CD4-positive, alpha-beta T cell (primary cell): Measurements from ENCODE around the gene SPC24. TPM values are rescaled to one million over a fixed set of nuclear protein-coding genes. Genes with fewer than 3 reads are reported as not detected.
"Not testable (repeated sequence)": the region's sequence is repeated elsewhere in the genome, so short reads cannot be mapped to it uniquely, and the experiment has no call there.

Source experiments
- ATAC-seq: fragments of 200-7000 bp; cut with Tn5 transposase; one replicate; pipeline ENCODE4 v1.10.0; 2022; ENCODE audit warnings: mild to moderate bottlenecking; ENCODE audit not compliant: poor library complexity
- CTCF ChIA-PET: fragments of 350-600 bp; sonication (Branson Sonifier 250); formaldehyde crosslinking; loops from one replicate; lab custom pipeline; 2021; ENCODE audit warnings: antibody characterized with exemption, inconsistent platforms; lab: Charles Lee
- POLR2A ChIA-PET: fragments of 350-600 bp; sonication (Branson Sonifier 250); formaldehyde crosslinking; loops from one replicate; lab custom pipeline; 2021; ENCODE audit warnings: antibody characterized with exemption, inconsistent platforms; lab: Charles Lee
- DNase-seq, 14 experiments: peaks; one replicate each; pipeline ENCODE4 v3.0.0-alpha.2; 2013 to 2020; ENCODE audit warnings: mixed read lengths in 2 of 14
- H3K27ac ChIP-seq, 2 donors: one replicate each; pipeline versions ENCODE4 v1.5.1 to v1.7.0; 2013; ENCODE audit warnings: low read length in 2 of 2, low read depth in 1 of 2, mild to moderate bottlenecking in 1 of 2
- H3K27me3 ChIP-seq, 2 experiments: 1 replicate in 1 of 2; 2 replicates in 1 of 2; pipeline versions ENCODE4 v1.6.1 to v1.7.0; 2013; ENCODE audit warnings: low read length in 2 of 2, control low read depth in 1 of 2, mild to moderate bottlenecking in 1 of 2, moderate library complexity in 1 of 2; ENCODE audit not compliant: insufficient read depth in 2 of 2, control insufficient read depth in 1 of 2
- H3K36me3 ChIP-seq: one replicate; pipeline ENCODE4 v1.6.1; 2013; ENCODE audit warnings: low read length, control low read depth; ENCODE audit not compliant: insufficient read depth
- H3K4me1 ChIP-seq: one replicate; pipeline ENCODE4 v1.6.1; 2013; ENCODE audit warnings: low read length, control low read depth; ENCODE audit not compliant: insufficient read depth
- H3K4me3 ChIP-seq: one replicate; pipeline ENCODE4 v1.5.1; 2013; ENCODE audit warnings: mild to moderate bottlenecking, low read length, moderate library complexity
- H3K9me3 ChIP-seq, 2 experiments: 1 replicate in 1 of 2; 2 replicates in 1 of 2; pipeline versions ENCODE4 v1.6.1 to v1.7.0; 2013; ENCODE audit warnings: low read length in 2 of 2, mild to moderate bottlenecking in 2 of 2, control low read depth in 1 of 2, moderate library complexity in 1 of 2; ENCODE audit not compliant: control insufficient read depth in 1 of 2, insufficient read depth in 1 of 2
- H3K27ac Mint-ChIP-seq: one replicate; pipeline ENCODE4 v1.8.0; 2020; ENCODE audit warnings: mixed read lengths
- H3K27me3 Mint-ChIP-seq: one replicate; pipeline ENCODE4 v1.8.0; 2021; ENCODE audit warnings: mixed read lengths
- H3K36me3 Mint-ChIP-seq: one replicate; pipeline ENCODE4 v1.8.0; 2021; ENCODE audit warnings: low read depth, mixed read lengths
- H3K4me1 Mint-ChIP-seq: one replicate; pipeline ENCODE4 v1.8.0; 2021; ENCODE audit warnings: low read depth, mixed read lengths
- H3K4me3 Mint-ChIP-seq: one replicate; pipeline ENCODE4 v1.8.0; 2020; ENCODE audit warnings: mild to moderate bottlenecking, mixed read lengths
- H3K9me3 Mint-ChIP-seq: one replicate; pipeline ENCODE4 v1.8.0; 2020; ENCODE audit warnings: mixed read lengths
- intact Hi-C, 2 experiments: fragments of 100-400 bp; cut with DNase I in 1 of 2; cut with micrococcal nuclease in 1 of 2; formaldehyde crosslinking; loops; one replicate each; pipeline versions ENCODE4 v1.15.1 to v1.9.0; 2023 to 2025; cut with DNase I, micrococcal nuclease
- total RNA-seq, 174 experiments: library from RNA in 2 of 174; stranded (reverse) in 2 of 174; gene quantifications; one replicate each; pipeline ENCODE4 v1.2.3 and lab custom pipeline; 2021 to 2026
- TF ChIP-seq, protein P1 (sequence below): fragments of 200-600 bp; IDR thresholded peaks from one replicate; pipeline ENCODE4 v1.8.0; 2022; ENCODE audit warnings: antibody characterized with exemption, mild to moderate bottlenecking

Gene SPC24
- total RNA-seq, 2 experiments from 2014 or later = 0.59 to 1.5 TPM

DNA sequence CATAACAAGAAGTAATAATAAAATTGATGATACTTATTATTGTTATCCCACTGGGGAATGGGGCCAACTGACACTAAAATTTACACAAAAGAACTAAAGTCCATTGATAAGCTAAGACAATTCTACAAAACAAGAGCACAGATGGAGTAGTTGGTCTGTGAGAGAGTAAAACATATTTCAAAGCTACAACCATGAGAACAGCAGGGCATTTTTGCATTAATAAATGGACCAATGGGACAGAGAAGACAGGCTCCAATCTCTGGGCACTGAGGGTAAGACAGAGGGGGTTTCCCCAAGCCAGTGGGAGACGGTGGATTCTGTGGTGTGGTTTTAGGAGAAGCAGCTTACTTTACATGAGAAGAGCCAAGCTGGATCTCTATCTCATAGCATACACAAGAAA lies 27.4 kb upstream of the SPC24 start:
- intact Hi-C loops = no loop called here
- Histone ChIP-seq H3K36me3 (no peaks in the 10 kb centered on the region), H3K4me3 (no peak overlapping the region), H3K4me1 (peaks cover 7% of the 10 kb centered on the region), H3K27ac (no peak overlapping the region), H3K9me3 (no peaks in the 10 kb centered on the region), H3K27me3 (no peaks in the 10 kb centered on the region)
- CTCF ChIA-PET = no interaction called here
- no peaks in the 10 kb centered on the region for H3K36me3 Mint-ChIP-seq
- H3K27me3 Mint-ChIP-seq = peaks cover 5% of the 10 kb centered on the region
- H3K27ac Mint-ChIP-seq = no peak overlapping the region
- no peaks in the 10 kb centered on the region for H3K4me1 Mint-ChIP-seq
- no peak overlapping the region for H3K4me3 Mint-ChIP-seq
- DNase-seq = no peak
- ATAC-seq = no peak
- POLR2A ChIA-PET = no interaction called here
- TF ChIP-seq, protein P1, sequence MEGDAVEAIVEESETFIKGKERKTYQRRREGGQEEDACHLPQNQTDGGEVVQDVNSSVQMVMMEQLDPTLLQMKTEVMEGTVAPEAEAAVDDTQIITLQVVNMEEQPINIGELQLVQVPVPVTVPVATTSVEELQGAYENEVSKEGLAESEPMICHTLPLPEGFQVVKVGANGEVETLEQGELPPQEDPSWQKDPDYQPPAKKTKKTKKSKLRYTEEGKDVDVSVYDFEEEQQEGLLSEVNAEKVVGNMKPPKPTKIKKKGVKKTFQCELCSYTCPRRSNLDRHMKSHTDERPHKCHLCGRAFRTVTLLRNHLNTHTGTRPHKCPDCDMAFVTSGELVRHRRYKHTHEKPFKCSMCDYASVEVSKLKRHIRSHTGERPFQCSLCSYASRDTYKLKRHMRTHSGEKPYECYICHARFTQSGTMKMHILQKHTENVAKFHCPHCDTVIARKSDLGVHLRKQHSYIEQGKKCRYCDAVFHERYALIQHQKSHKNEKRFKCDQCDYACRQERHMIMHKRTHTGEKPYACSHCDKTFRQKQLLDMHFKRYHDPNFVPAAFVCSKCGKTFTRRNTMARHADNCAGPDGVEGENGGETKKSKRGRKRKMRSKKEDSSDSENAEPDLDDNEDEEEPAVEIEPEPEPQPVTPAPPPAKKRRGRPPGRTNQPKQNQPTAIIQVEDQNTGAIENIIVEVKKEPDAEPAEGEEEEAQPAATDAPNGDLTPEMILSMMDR = no peak
- no peaks in the 10 kb centered on the region for H3K9me3 Mint-ChIP-seq

DNA sequence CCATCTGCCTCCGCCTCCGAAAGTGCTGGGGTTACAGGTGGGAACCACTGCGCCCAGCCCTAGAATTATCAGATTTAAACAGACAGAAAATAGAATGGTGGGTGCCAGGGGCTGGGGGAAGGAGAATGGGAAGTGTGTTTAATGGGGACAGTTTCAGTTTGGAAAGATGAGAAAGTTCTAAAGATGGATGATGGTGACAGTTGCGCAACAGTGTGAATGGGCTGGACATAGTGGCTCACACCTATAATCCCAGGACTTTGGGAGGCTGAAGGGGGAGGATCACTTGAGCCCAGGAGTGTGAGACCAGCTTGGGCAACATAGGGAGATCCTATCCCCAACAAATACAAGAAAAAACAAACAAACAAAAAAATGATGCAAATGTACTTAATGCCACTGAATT lies 25.9 kb upstream of the SPC24 start:
- Mint-ChIP-seq H3K9me3 (no peaks in the 10 kb centered on the region), H3K4me1 (no peaks in the 10 kb centered on the region), H3K4me3 (no peak overlapping the region), H3K27ac (no peak overlapping the region), H3K36me3 (no peaks in the 10 kb centered on the region), H3K27me3 (peaks cover 10% of the 10 kb centered on the region)
- Histone ChIP-seq H3K36me3 (no peaks in the 10 kb centered on the region), H3K4me3 (no peak overlapping the region), H3K9me3 (no peaks in the 10 kb centered on the region), H3K27ac (no peak overlapping the region), H3K27me3 (no peaks in the 10 kb centered on the region), H3K4me1 (peaks cover 7% of the 10 kb centered on the region)
- intact Hi-C loops = no loop called here
- CTCF ChIA-PET = interaction anchor here (0.7 kb wide), 1 partner anchor 128 kb away, joined by 3 read pairs; no protein-coding TSS in a partner anchor
- POLR2A ChIA-PET = no interaction called here
- TF ChIP-seq, protein P1 = no peak
- ATAC-seq (no peak), DNase-seq (no peak)

DNA sequence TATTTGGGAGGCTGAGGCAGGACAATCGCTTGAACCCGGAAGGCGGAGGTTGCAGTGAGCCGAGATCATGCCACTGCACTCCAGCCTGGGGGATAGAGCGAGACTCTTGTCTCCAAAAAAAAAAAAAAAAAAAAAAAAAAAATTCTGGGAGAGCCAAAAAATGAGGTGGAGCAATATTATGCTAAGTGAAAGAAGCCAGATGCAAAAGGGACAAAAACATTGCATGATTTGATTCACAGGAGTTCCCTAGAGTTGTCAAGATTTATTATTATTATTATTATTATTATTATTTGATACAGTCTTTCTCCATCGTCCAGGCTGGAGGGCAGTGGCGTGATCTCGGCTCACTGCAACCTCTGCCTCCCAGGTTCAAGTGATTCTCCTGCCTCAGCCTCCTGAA lies 25.4 kb upstream of the SPC24 start:
- H3K36me3 ChIP-seq, H3K9me3 ChIP-seq, intact Hi-C loops, CTCF ChIA-PET, H3K4me1 ChIP-seq, H3K4me3 ChIP-seq, POLR2A ChIA-PET, H3K36me3 Mint-ChIP-seq, H3K4me3 Mint-ChIP-seq, H3K27ac ChIP-seq, ATAC-seq, DNase-seq, H3K27me3 ChIP-seq, H3K4me1 Mint-ChIP-seq, H3K27me3 Mint-ChIP-seq, H3K27ac Mint-ChIP-seq, H3K9me3 Mint-ChIP-seq: not testable (repeated sequence)

DNA sequence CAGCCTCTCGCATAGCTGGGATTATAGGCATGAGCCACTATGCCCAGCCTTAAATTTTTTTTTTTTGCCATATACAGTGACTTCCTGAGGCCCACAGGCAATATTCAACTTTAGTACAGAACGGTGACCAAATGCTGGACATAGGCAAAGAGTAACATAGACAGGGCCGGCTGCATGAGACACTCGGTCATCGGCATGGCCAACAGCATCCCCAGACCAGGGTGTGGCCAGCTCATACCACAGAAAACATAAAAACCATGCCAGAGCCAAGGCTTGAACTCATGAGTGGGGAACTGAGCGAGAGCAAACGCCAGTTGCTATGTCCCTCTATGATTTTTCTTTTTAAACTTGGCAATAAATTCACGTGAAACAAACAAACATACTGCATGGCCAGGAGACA lies 24.8 kb upstream of the SPC24 start:
- TF ChIP-seq, protein P1 = no peak
- intact Hi-C loops = no loop called here
- Mint-ChIP-seq H3K4me3 (no peak overlapping the region), H3K27me3 (peaks cover 10% of the 10 kb centered on the region), H3K4me1 (no peaks in the 10 kb centered on the region), H3K27ac (no peak overlapping the region), H3K36me3 (no peaks in the 10 kb centered on the region), H3K9me3 (no peaks in the 10 kb centered on the region)
- Histone ChIP-seq H3K4me3 (no peak overlapping the region), H3K36me3 (no peaks in the 10 kb centered on the region), H3K9me3 (no peaks in the 10 kb centered on the region), H3K4me1 (peaks cover 7% of the 10 kb centered on the region), H3K27ac (no peak overlapping the region), H3K27me3 (no peaks in the 10 kb centered on the region)
- POLR2A ChIA-PET = no interaction called here
- CTCF ChIA-PET = no interaction called here
- ATAC-seq = no peak
- no peak for DNase-seq
